Erythroblast (primary cell): ENCODE measurements around the gene MAPK8.
A peak's percentile ranks its signal among the peaks of the same experiment; 100 is the strongest.

Experiments used
- GATA1 ChIP-seq: IDR thresholded peaks from 2 replicates; pipeline ENCODE4 v1.6.1; 2011; ENCODE audit warnings: low read depth, mild to moderate bottlenecking, control low read depth, low read length, moderate library complexity
- POLR2A ChIP-seq: IDR thresholded peaks from 2 replicates; pipeline ENCODE4 v1.6.1; 2011; ENCODE audit warnings: mild to moderate bottlenecking, low read length

GRCh38 chr10:48306265-48306869, at the start of gene MAPK8:
- TF ChIP-seq POLR2A (peak; percentile 57), GATA1 (no peak)
